ENCODE measurements around the gene UAP1.
"Not testable (repeated sequence)": the region's sequence is repeated elsewhere in the genome, so short reads cannot be mapped to it uniquely, and the experiment has no call there.

UAP1 gene

DNA sequence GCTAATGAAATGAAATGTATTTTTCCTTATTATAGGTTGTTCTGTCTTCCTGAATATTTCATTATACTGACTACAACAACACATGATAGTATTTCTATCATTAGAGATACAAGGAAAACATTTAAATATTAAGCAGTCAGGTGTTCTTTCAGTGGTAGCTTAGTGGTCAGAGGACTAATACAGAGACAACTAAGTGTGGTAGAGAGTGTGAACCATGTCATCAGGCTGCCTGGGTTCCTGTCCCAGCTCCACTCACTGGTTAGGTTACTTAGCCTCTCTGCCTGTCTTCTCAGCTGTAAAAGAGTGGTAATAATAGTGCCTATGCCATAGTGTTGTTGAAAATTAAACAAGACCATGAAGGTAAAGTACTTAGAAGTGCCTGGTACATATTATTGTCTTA, 3.9 kb downstream of the UAP1 start:
- no peak for DNase-seq

DNA sequence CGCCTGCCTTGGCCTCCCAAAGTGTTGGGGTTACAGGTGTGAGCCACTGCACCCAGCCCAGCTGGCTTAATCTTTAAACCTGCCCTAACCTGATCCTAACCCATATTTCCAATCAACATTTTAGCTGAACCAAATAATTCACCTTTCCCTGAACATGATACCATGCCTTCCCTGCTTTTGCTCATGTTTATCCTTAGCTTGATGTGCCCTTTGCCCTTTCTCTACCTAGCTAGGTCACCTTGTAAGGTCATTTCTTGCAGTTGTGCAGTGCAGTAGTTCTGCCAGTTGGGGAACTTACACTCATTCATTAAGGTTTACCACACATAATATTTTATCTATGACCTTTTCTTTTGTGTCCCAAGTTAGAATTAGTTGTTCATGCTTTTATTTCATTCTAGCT, 5.3 kb downstream of the UAP1 start:
- no peak for DNase-seq

DNA sequence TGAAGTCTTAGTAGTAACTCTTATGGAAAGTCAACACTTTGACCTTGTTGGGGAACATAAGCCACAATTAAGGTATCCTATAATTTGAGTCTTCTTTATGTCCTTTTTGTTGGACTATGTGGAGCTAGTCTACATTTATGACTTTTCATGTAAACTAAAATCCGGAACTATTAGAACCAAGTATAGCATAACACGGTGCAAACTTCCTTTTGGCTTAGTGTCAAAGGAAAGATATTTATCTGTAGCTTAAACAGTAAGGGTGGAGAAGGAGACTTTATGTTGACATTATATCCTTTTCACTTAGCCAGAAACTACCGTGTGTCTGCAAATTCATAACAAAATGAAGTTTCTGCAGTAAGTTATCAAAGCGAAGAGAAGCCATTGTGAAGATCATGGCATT, 7.3 kb downstream of the UAP1 start:
- no peak for DNase-seq

- no peak for DNase-seq
Observed at GRCh38 chr1:162570718-162571117, 9.2 kb downstream of the UAP1 start.

DNA sequence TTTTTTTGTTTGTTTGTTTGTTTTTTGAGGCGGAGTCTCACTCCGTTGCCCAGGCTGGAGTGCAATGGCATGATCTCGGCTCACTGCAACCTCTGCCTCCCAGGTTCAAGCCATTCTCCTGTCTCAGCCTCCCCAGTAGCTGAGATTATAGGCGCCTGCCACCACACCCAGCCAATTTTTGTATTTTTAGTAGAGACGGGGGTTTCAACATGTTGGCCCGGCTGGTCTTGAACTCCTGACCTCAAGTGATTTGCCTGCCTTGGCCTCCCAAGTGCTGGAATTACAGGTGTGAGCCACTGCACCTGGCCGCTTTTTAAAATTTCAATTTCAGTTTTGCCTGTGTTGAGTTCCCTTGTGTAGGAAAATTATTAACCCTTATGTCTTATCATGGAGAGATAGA, 9.6 kb downstream of the UAP1 start:
- DNase-seq = not testable (repeated sequence)

GRCh38 chr1:162571696-162572095, 10.2 kb downstream of the UAP1 start:
- no peak for DNase-seq

DNA sequence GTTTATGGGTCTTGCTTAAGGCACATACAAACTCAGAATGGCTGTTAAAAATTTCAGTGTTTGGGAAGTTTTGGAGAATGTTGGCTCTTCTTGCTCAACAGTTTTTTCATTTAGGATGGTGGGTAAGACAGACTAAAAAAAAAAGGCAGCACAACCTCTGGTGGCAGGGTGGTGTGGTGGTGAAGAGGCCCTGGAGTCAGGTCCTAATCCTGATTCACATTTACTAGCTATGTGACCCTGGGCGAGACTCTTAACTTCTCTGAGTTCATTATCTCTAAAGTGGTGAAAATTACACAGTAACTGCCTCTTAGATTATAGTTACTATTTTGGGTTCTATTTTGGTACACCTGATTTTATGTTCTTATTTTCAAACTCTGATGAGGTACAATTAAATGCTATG, 11.6 kb downstream of the UAP1 start:
- DNase-seq = no peak

GRCh38 chr1:162578071-162578700, 16.7 kb downstream of the UAP1 start:
- no peak for DNase-seq

DNA sequence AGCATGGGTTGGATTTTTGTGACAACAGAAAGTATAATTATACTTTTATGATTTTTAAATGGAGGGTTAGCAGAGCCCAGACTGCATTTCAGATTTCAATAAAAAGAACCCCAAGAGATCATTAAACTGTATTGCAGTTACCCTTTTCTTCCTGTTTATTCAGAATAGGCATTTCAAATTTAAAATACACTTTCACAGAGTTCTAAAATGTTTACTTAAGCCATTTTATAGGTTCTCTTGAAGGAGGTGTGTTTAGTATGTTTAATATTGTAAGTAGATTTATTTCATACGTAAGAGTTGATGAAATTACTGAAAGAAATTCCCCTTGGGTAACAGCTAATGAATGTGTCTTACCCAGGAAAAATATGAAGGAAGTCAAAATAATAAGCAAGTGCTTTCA, 17.4 kb downstream of the UAP1 start:
- DNase-seq = no peak

DNA sequence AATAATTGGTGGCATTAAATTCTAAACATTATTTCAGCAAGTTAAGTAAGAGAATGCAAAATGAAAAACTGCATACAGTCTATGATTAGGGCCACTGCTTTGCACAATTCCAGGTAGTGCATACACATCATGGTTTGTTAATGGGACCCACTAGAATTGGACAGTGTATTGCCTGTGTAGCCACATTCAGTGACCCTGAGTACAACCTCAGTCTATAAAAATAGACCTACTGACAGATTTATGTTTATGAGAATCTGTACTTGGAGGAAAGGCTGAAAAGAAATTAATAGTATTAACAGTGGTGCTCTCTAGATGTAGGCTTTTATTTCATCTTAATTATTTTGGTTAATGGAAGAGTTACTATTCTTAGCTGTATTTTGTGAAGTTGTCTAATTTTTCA, 18.8 kb downstream of the UAP1 start:
- no peak for DNase-seq

DNA sequence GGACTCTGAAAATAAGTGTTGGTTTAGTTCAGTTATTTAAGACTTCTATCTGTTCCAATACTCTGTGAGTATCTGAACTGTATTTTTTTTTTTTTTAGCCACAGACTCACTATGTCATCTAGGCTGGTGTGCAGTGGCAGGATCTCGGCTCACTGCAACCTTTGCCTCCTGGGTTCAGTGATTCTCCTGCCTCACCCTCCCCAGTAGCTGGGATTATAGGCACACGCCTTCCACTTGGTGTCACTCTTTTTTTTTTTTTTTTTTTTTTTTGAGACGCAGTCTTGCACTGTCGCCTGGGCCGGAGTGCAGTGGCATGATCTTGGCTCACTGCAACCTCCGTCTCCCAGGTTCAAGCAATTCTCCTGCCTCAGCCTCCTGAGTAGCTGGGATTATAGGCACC, 21.4 kb downstream of the UAP1 start:
- not testable (repeated sequence) for DNase-seq

DNA sequence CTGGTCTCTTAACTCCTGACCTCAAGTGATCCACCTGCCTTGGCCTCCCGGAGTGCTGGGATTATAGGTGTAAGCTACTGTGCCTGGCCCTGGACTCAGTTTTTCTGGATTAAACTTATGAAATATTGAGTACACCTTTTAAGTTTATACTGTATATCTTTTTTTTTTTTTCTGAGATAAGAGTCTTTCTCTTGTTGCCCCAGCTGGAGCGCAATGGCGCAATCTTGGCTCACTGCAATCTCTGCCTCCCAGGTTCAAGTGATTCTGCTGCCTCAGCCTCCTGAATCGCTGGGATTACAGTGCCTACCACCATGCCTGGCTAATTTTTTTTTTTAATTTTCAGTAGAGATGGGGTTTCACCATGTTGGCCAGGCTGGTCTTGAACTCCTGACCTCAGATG, 23.6 kb downstream of the UAP1 start:
- not testable (repeated sequence) for DNase-seq

- DNase-seq = no peak
Observed at GRCh38 chr1:162587347-162587746, 25.8 kb downstream of the UAP1 start.

- no peak for DNase-seq
Observed at GRCh38 chr1:162587761-162588260, 26.3 kb downstream of the UAP1 start.

GRCh38 chr1:162590101-162590500, 28.6 kb downstream of the UAP1 start:
- DNase-seq = no peak

DNA sequence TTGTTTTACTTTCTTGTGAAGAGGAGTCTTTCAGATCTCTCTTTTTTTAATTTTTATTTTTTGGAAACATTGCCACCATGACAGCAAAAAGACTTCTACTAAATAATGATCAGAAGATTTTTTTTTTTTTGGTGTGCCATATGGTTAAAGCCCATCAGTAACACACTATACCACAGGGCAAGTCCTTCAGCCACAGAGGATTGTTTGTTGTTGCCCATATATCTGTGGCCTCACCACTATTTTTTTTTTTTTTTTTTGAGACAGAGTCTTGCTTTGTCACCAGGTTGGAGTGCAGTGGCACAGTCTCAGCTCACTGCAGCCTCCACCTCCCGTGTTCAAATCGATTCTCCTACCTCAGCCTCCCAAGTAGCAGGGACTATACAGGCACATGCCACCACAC, 29.2 kb downstream of the UAP1 start:
- DNase-seq = no peak

DNA sequence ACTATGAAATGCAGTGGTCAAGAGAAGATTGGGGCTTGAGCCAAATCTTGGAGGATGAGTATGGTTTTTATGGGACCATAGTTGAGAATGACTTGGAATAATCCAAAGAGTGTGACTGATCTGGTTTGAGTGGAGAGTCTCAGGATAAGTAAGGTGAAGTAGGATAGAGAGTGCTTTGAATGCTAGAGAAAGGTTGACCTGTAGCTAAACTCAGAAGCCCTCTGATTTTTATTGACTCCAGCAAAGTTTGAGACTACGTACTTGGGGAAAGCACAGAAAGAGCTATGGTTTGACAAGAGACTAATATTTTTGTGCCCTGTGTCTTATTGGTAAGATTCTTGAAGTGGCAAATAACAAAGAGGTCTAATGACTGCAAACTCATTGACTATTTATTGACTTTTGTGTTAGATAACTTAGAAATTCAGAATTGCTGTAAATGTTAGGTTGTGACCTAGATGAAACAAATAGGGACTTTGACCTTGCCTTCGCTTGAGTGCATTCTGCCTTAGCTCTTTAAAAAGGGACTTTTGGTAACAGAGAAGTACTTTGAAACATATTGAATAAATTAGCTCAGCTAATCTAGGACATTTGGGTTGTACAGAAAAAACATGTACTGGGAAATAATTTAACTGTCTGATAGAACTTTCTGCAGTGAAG, 35.1 kb downstream of the UAP1 start:
- DNase-seq = no peak

DNA sequence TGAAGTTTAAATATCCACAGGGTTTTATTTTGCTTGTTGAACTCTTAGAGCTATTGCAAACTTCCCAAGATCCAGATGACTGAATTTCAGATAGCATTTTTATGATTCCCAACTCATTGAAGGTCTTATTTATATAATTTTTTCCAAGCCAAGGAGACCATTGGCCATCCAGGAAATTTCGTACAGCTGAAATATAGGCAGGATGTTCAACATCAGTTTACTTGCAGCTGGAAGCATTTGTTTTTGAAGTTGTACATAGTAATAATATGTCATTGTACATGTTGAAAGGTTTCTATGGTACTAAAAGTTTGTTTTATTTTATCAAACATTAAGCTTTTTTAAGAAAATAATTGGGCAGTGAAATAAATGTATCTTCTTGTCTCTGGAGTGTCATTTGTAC, 37.9 kb downstream of the UAP1 start:
- no peak for DNase-seq

DNA sequence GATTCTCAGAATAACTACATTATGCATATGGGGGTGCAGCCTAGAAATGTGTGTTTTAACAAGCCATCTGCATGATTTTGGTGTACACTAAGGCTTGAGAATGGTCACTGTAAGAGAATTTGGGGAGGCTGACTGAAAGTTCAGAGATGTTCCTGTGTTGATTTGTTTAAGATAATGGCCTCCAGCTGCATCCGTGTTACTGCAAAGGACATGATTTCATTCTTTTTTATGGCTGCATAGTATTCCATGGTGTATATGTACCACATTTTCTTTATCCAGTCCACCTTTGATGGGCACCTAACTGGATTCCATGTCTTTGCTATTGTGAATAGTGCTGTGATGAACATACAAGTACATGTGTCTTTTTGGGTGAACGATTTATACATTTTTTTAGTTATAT, 41.6 kb downstream of the UAP1 start:
- DNase-seq = not testable (repeated sequence)

DNA sequence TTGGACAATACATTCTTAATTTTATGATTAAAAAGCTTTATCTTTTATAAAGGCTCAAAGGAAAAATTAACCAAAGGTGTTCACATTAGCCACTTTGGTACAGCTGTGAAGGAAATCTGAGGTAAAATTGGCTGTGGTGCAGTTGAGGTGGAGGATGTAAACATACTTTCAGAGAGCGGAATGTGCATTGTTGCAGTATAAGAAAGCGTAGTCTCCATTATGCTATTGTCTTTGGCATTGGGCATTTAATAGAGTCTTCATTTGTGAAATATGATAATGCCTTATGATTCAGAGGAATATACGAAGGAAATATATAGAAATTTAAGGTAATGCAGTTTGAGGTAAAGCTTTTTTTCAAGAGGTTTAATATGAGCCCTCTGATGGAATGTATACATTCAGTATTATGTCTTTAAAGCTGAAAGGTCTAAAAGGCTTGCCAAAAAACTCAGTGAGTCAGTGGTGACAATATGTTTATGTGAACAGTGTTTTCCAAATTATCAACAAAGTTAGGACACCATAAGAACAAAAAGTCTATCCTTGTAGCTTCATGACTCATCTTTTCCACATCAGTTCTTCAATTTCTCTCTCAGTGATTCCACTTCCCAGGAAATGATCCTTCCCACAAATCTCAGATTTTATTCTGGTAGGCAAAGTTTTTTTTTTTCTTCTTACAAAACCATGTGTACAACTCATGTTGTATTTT, 43.9 kb downstream of the UAP1 start:
- DNase-seq = no peak

DNA sequence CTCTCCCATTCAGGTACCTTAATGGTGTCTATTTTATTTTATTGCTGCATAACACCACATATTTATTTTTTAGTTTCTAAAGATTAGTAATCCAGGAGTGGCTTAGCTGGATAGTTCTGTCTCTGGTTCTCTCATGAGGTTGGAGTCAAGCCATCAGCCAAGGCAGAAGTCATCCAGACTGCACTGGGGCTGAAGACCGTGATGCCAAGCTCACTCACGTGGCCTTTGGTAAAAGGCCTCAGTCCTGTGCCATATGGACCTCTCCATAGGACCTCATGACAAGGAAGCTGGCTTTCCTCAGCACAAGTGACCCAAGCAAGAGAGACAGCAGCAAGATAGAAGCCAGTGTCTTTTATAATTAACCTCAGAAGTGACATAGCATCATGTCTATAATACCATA, 47.8 kb downstream of the UAP1 start:
- no peak for DNase-seq

- no peak for DNase-seq
Observed at GRCh38 chr1:162612606-162613400, 51.3 kb downstream of the UAP1 start.

DNA sequence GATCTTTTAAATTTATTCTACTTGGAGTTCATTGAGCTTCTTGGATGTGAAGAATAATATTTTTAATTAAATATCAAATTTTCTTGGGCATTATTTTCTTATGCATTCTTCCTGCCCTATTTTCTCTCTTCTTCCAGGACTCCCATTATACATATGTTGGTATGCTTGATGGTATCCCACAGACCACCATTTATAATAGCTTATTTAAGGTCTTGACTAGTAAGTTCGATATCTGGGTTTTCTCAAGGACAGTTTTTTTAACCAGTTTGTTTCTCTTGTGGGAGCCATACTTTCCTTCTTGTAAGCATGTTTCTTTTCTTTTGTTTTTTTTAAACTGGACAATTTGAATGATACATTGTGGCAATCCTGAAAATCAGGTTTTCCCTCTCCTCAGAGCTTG, 55.3 kb downstream of the UAP1 start:
- no peak for DNase-seq
